Esophagus (tissue), 2 donors: Measurements from ENCODE around the gene ANKAR. TPM values are rescaled to one million over a fixed set of nuclear protein-coding genes. Genes with fewer than 3 reads are reported as not detected.
"Not testable (repeated sequence)": the region's sequence is repeated elsewhere in the genome, so short reads cannot be mapped to it uniquely, and the experiment has no call there.

Experiments used
- H3K27ac ChIP-seq, 2 donors: one replicate each; pipeline ENCODE4 v1.5.1; 2013; ENCODE audit warnings: low read depth in 2 of 2, mild to moderate bottlenecking in 2 of 2, inconsistent platforms in 1 of 2, low read length in 1 of 2, moderate library complexity in 1 of 2
- H3K27me3 ChIP-seq, 2 donors: one replicate each; pipeline ENCODE4 v1.6.1; 2013; ENCODE audit warnings: low read length in 2 of 2, control low read depth in 1 of 2, mild to moderate bottlenecking in 1 of 2; ENCODE audit not compliant: insufficient read depth in 2 of 2, control insufficient read depth in 1 of 2
- H3K36me3 ChIP-seq, 2 donors: one replicate each; pipeline ENCODE4 v1.6.1; 2013; ENCODE audit warnings: low read length in 1 of 2; ENCODE audit not compliant: control insufficient read depth in 2 of 2, insufficient read depth in 2 of 2
- H3K4me1 ChIP-seq, 2 donors: one replicate each; pipeline ENCODE4 v1.6.1; 2013; ENCODE audit warnings: low read length in 1 of 2; ENCODE audit not compliant: control insufficient read depth in 2 of 2, insufficient read depth in 2 of 2
- H3K4me3 ChIP-seq, 2 donors: one replicate each; pipeline ENCODE4 v1.5.1; 2013; ENCODE audit warnings: low read length in 2 of 2, mild to moderate bottlenecking in 2 of 2, low read depth in 1 of 2, moderate library complexity in 1 of 2
- H3K9me3 ChIP-seq, 2 donors: one replicate each; pipeline ENCODE4 v1.6.1; 2013; ENCODE audit warnings: mild to moderate bottlenecking in 2 of 2, low read depth in 1 of 2, low read length in 1 of 2, moderate library complexity in 1 of 2; ENCODE audit not compliant: control insufficient read depth in 2 of 2, insufficient read depth in 1 of 2
- WGBS, 2 donors: extraction: QIAGEN DNeasy Blood & Tissue Kit; methylation state at CpG; one replicate each; pipeline ENCODE4 v1.1.7; 2013; 5-methylcytosine and 5-hydroxymethylcytosine counted together
- polyA plus RNA-seq, 2 donors: library from polyadenylated mRNA; stranded (reverse); fragments of 200-250 nt; gene quantifications; one replicate each; pipeline ENCODE4 v1.2.3, GENCODE V29; 2013
- donor health status: healthy with polysubstance abuse.
- donor health status: Bipolar disorder and iron deficiency.

Gene ANKAR
- polyA plus RNA-seq, 2 donors = 0.75 to 1.5 TPM

GRCh38 chr2:189658306-189659212 lies 15.9 kb upstream of the ANKAR start:
- Histone ChIP-seq H3K36me3 (no peaks in the 10 kb centered on the region), H3K4me1 (peaks cover 0 to 2% of the 10 kb centered on the region in 2 donors), H3K27ac (peak overlapping the region; percentile 32 to 60), H3K4me3 (no peak overlapping the region), H3K27me3 (no peaks in the 10 kb centered on the region), H3K9me3 (no peaks in the 10 kb centered on the region)
- WGBS, 2 donors = 61 to 65% methylated on average over 7 of the region's 7 CpGs

GRCh38 chr2:189659734-189660133 lies 14.7 kb upstream of the ANKAR start:
- peaks cover 0 to 2% of the 10 kb centered on the region in 2 donors for H3K4me1 ChIP-seq
- H3K4me3 ChIP-seq = no peak overlapping the region
- 49 to 50% methylated on average over 2 of the region's 2 CpGs for WGBS, 2 donors
- H3K9me3 ChIP-seq = no peaks in the 10 kb centered on the region
- H3K27ac ChIP-seq = no peak overlapping the region
- no peaks in the 10 kb centered on the region for H3K36me3 ChIP-seq
- H3K27me3 ChIP-seq = no peaks in the 10 kb centered on the region

GRCh38 chr2:189660803-189661147 lies 13.7 kb upstream of the ANKAR start:
- Histone ChIP-seq H3K27ac (no peak overlapping the region), H3K4me1 (peaks cover 0 to 2% of the 10 kb centered on the region in 2 donors), H3K27me3 (no peaks in the 10 kb centered on the region), H3K36me3 (no peaks in the 10 kb centered on the region), H3K9me3 (no peaks in the 10 kb centered on the region), H3K4me3 (no peak overlapping the region)
- WGBS, 2 donors = 6 to 7% methylated on average over 4 of the region's 4 CpGs

GRCh38 chr2:189661148-189661956 lies 13.1 kb upstream of the ANKAR start, which contains the start of gene ASNSD1:
Gene ASNSD1 (plus strand): TSS chr2:189661459. CDS start chr2:189666133, 4,674 bp downstream.
- H3K4me1 ChIP-seq = peaks cover 0 to 2% of the 10 kb centered on the region in 2 donors
- H3K27ac ChIP-seq = peak within 1 kb of the TSS; percentile 83 to 93
- H3K36me3 ChIP-seq = no peaks in the 10 kb centered on the region
- WGBS, 2 donors = 1% methylated on average over 46 of the region's 46 CpGs
- H3K9me3 ChIP-seq = no peaks in the 10 kb centered on the region
- H3K4me3 ChIP-seq = peak within 1 kb of the TSS; percentile 85 to 94
- H3K27me3 ChIP-seq = no peaks in the 10 kb centered on the region

GRCh38 chr2:189661957-189662321 lies 12.5 kb upstream of the ANKAR start:
- Histone ChIP-seq H3K9me3 (no peaks in the 10 kb centered on the region), H3K4me1 (peaks cover 0 to 2% of the 10 kb centered on the region in 2 donors), H3K4me3 (peak overlapping the region; percentile 85 to 94), H3K27ac (peak overlapping the region in 1 of 2 donors; percentile 83), H3K36me3 (no peaks in the 10 kb centered on the region), H3K27me3 (no peaks in the 10 kb centered on the region)
- WGBS, 2 donors = 3 to 4% methylated on average over 9 of the region's 9 CpGs

- WGBS, 2 donors = 62 to 71% methylated on average over 5 of the region's 5 CpGs
- Histone ChIP-seq H3K27me3 (no peaks in the 10 kb centered on the region), H3K36me3 (no peaks in the 10 kb centered on the region), H3K9me3 (no peaks in the 10 kb centered on the region), H3K4me3 (no peak overlapping the region), H3K4me1 (peaks cover 0 to 2% of the 10 kb centered on the region in 2 donors), H3K27ac (no peak overlapping the region)
Observed at GRCh38 chr2:189662669-189663226, 11.7 kb upstream of the ANKAR start.

GRCh38 chr2:189663319-189663718 lies 11.2 kb upstream of the ANKAR start:
- not testable (repeated sequence) for H3K27me3 ChIP-seq, H3K4me1 ChIP-seq, H3K36me3 ChIP-seq, H3K4me3 ChIP-seq, H3K27ac ChIP-seq, H3K9me3 ChIP-seq
- 93 to 94% methylated on average over 12 of the region's 12 CpGs for WGBS, 2 donors

GRCh38 chr2:189669913-189670312 lies 4.6 kb upstream of the ANKAR start:
- no peak overlapping the region for H3K27ac ChIP-seq
- no peak overlapping the region for H3K4me3 ChIP-seq
- no peaks in the 10 kb centered on the region for H3K27me3 ChIP-seq
- 95 to 96% methylated on average over 5 of the region's 5 CpGs for WGBS, 2 donors
- H3K4me1 ChIP-seq = peaks cover 0 to 4% of the 10 kb centered on the region in 2 donors
- no peaks in the 10 kb centered on the region for H3K9me3 ChIP-seq
- H3K36me3 ChIP-seq = peaks cover 2 to 7% of the 10 kb centered on the region in 2 donors

GRCh38 chr2:189673661-189674373 lies 653 bp upstream of the ANKAR start:
- Histone ChIP-seq H3K36me3 (peaks cover 2 to 7% of the 10 kb centered on the region in 2 donors), H3K4me3 (peak overlapping the region; percentile 86 to 87), H3K27me3 (no peaks in the 10 kb centered on the region), H3K9me3 (no peaks in the 10 kb centered on the region), H3K27ac (peak overlapping the region; percentile 94 to 97), H3K4me1 (peaks cover 0 to 4% of the 10 kb centered on the region in 2 donors)
- WGBS, 2 donors = 23 to 31% methylated on average over 12 of the region's 12 CpGs
